Measurements from ENCODE around the gene C12orf42. TPM values are rescaled to one million over a fixed set of nuclear protein-coding genes. Genes with fewer than 3 reads are reported as not detected.

Gene C12orf42
- total RNA-seq, 1 experiment from 2014 or later, result not detected

DNA sequence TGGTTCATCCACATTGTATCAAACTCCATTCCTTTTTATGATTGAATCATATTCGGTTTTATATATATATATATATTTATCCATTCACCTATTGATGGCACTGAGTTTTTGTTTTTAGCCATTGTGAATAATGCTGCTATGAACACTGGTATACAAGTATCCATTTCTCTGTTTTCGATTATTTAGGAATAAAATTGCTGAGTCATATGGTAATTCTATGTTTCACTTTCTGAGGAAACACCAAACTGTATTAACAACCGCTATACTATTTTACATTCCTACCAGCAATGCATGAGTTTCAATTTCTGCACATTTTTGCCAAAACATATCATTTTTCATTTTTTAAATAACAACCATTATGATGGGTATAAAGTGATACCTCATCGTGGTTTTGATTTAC, 104.7 kb downstream of the C12orf42 start:
- Histone ChIP-seq H3K4me1 (ENCODE audit: insufficient read depth, low read length) (no peaks in the 10 kb centered on the region), H3K9me2 (replicated peaks; ENCODE audit: low read length) (no peaks in the 10 kb centered on the region), H3K27me3 (ENCODE audit: low read length) (peaks cover 25% of the 10 kb centered on the region), H3K36me3 (ENCODE audit: low read depth, low read length) (no peaks in the 10 kb centered on the region), H3K9me3 (ENCODE audit: low read length) (no peaks in the 10 kb centered on the region), H3K9ac (ENCODE audit: low read length) (no peak overlapping the region), H3F3A (ENCODE audit: low read length, unreplicated experiment) (no peaks in the 10 kb centered on the region), H2AFZ (ENCODE audit: low read length) (no peak overlapping the region), H4K20me1 (ENCODE audit: low read length) (no peaks in the 10 kb centered on the region), H3K79me2 (ENCODE audit: low read length) (no peaks in the 10 kb centered on the region), H3K4me2 (ENCODE audit: low read length) (no peak overlapping the region), H3K27ac (ENCODE audit: low read length) (no peak overlapping the region), H3K4me3 (ENCODE audit: low read length) (no peak overlapping the region)
- DNase-seq, result no peak
- intact Hi-C loops (cut with micrococcal nuclease), result loop anchor here (10.0 kb wide), 1 partner anchor 176 kb away; no protein-coding TSS in a partner anchor
- no TSS peak for BruUV-seq (replicated peaks)
- ChIA-PET POLR2A (ENCODE audit: unreplicated experiment) (no interaction called here), CTCF (no interaction called here)
- no peak for ATAC-seq
- no peak for TF ChIP-seq EZH2 (IDR thresholded peaks at IDR 0.05; ENCODE audit: low read length, unreplicated experiment)
- no peak for TF ChIP-seq CTCF (conservative IDR thresholded peaks at IDR 0.05; ENCODE audit: low read depth, low read length)
- no peak for TF ChIP-seq EZH2phosphoT487 (IDR thresholded peaks at IDR 0.05; ENCODE audit: borderline replicate concordance, low read length)

DNA sequence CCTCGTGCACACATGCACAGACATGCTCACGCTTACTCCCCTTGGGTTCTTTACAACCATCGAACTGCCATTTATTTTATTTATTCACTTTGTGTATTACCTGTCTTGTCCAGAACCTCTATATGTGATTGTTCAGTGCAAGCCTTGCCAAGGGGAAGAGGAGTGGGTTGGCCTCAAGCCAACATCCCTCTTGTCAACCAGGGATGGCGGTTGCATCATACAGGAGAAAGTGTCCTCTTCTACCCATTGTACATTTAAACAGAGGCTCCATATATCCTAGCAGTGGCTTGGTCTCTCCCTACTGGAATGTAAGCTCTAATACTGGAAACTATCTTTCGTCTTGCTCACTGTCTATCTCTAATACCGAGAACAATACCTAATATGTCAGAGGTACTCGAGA, 108.4 kb downstream of the C12orf42 start:
- H3K27ac ChIP-seq (ENCODE audit: low read length), result no peak overlapping the region
- no peaks in the 10 kb centered on the region for H3F3A ChIP-seq (ENCODE audit: low read length, unreplicated experiment)
- H3K4me1 ChIP-seq (ENCODE audit: insufficient read depth, low read length), result no peaks in the 10 kb centered on the region
- no peaks in the 10 kb centered on the region for H3K9me2 ChIP-seq (replicated peaks; ENCODE audit: low read length)
- peaks cover 42% of the 10 kb centered on the region for H3K27me3 ChIP-seq (ENCODE audit: low read length)
- no peak for DNase-seq
- TF ChIP-seq EZH2 (IDR thresholded peaks at IDR 0.05; ENCODE audit: low read length, unreplicated experiment), result no peak
- no peak for TF ChIP-seq CTCF (conservative IDR thresholded peaks at IDR 0.05; ENCODE audit: low read depth, low read length)
- no peak for TF ChIP-seq EZH2phosphoT487 (IDR thresholded peaks at IDR 0.05; ENCODE audit: borderline replicate concordance, low read length)
- intact Hi-C loops (cut with micrococcal nuclease), result no loop called here
- ChIA-PET POLR2A (ENCODE audit: unreplicated experiment) (interaction anchor here (0.7 kb wide), 1 partner anchor 43 kb away, joined by 4 read pairs; no protein-coding TSS in a partner anchor), CTCF (no interaction called here)
- no peak overlapping the region for H2AFZ ChIP-seq (ENCODE audit: low read length)
- no peaks in the 10 kb centered on the region for H3K36me3 ChIP-seq (ENCODE audit: low read depth, low read length)
- no peak for ATAC-seq
- no peaks in the 10 kb centered on the region for H3K9me3 ChIP-seq (ENCODE audit: low read length)
- H4K20me1 ChIP-seq (ENCODE audit: low read length), result no peaks in the 10 kb centered on the region
- H3K9ac ChIP-seq (ENCODE audit: low read length), result no peak overlapping the region
- H3K4me3 ChIP-seq (ENCODE audit: low read length), result no peak overlapping the region
- no TSS peak for BruUV-seq (replicated peaks)
- no peaks in the 10 kb centered on the region for H3K79me2 ChIP-seq (ENCODE audit: low read length)
- H3K4me2 ChIP-seq (ENCODE audit: low read length), result no peak overlapping the region

GRCh38 chr12:103386451-103386850, 109.3 kb downstream of the C12orf42 start:
- intact Hi-C loops (cut with micrococcal nuclease), result no loop called here
- no peaks in the 10 kb centered on the region for H3K4me1 ChIP-seq (ENCODE audit: insufficient read depth, low read length)
- ATAC-seq (no peak), DNase-seq (no peak)
- CTCF ChIA-PET, result no interaction called here
- POLR2A ChIA-PET (ENCODE audit: unreplicated experiment), result no interaction called here
- H3K36me3 ChIP-seq (ENCODE audit: low read depth, low read length), result no peaks in the 10 kb centered on the region
- no peak overlapping the region for H3K4me3 ChIP-seq (ENCODE audit: low read length)
- H3K9me2 ChIP-seq (replicated peaks; ENCODE audit: low read length), result no peaks in the 10 kb centered on the region
- no peak overlapping the region for H3K27ac ChIP-seq (ENCODE audit: low read length)
- no peaks in the 10 kb centered on the region for H3F3A ChIP-seq (ENCODE audit: low read length, unreplicated experiment)
- H3K27me3 ChIP-seq (ENCODE audit: low read length), result peaks cover 46% of the 10 kb centered on the region
- BruUV-seq (replicated peaks), result no TSS peak
- H2AFZ ChIP-seq (ENCODE audit: low read length), result no peak overlapping the region
- H4K20me1 ChIP-seq (ENCODE audit: low read length), result no peaks in the 10 kb centered on the region
- TF ChIP-seq EZH2phosphoT487 (IDR thresholded peaks at IDR 0.05; ENCODE audit: borderline replicate concordance, low read length), result no peak
- TF ChIP-seq CTCF (conservative IDR thresholded peaks at IDR 0.05; ENCODE audit: low read depth, low read length), result no peak
- TF ChIP-seq EZH2 (IDR thresholded peaks at IDR 0.05; ENCODE audit: low read length, unreplicated experiment), result no peak
- H3K9me3 ChIP-seq (ENCODE audit: low read length), result no peaks in the 10 kb centered on the region
- H3K79me2 ChIP-seq (ENCODE audit: low read length), result no peaks in the 10 kb centered on the region
- no peak overlapping the region for H3K4me2 ChIP-seq (ENCODE audit: low read length)
- H3K9ac ChIP-seq (ENCODE audit: low read length), result no peak overlapping the region
